ENCODE results near the gene STPG1.

Gene STPG1

GRCh38 chr1:24406788-24407187 lies 6.8 kb downstream of the STPG1 start:
- no peak for TF ChIP-seq CTCF (IDR thresholded peaks at IDR 0.05)
- H3K9ac ChIP-seq: no peak overlapping the region
- no peaks in the 10 kb centered on the region for H3K79me2 ChIP-seq
- no peak overlapping the region for H2AFZ ChIP-seq
- no peaks in the 10 kb centered on the region for H3K36me3 ChIP-seq (ENCODE audit: control insufficient read depth, insufficient read depth, low read length)
- H3K4me2 ChIP-seq (ENCODE audit: low read length): no peak overlapping the region
- H3K4me1 ChIP-seq: no peaks in the 10 kb centered on the region
- H3K27ac ChIP-seq: no peak overlapping the region
- no peaks in the 10 kb centered on the region for H3K27me3 ChIP-seq (ENCODE audit: control insufficient read depth, insufficient read depth, low read length)
- H3K4me3 ChIP-seq (ENCODE audit: low read depth, low read length): no peak overlapping the region
- no peaks in the 10 kb centered on the region for H3K9me3 ChIP-seq (ENCODE audit: control insufficient read depth, low read length)

- Histone ChIP-seq H3K36me3 (ENCODE audit: control insufficient read depth, insufficient read depth, low read length) (no peaks in the 10 kb centered on the region), H3K9me3 (ENCODE audit: control insufficient read depth, low read length) (no peaks in the 10 kb centered on the region), H3K9ac (no peak overlapping the region), H3K4me1 (no peaks in the 10 kb centered on the region), H2AFZ (no peak overlapping the region), H3K4me2 (ENCODE audit: low read length) (no peak overlapping the region), H3K27me3 (ENCODE audit: control insufficient read depth, insufficient read depth, low read length) (no peaks in the 10 kb centered on the region), H3K4me3 (ENCODE audit: low read depth, low read length) (no peak overlapping the region), H3K79me2 (no peaks in the 10 kb centered on the region), H3K27ac (no peak overlapping the region)
- TF ChIP-seq CTCF (IDR thresholded peaks at IDR 0.05): no peak
Measured at GRCh38 chr1:24403806-24404205, 9.8 kb downstream of the STPG1 start.

GRCh38 chr1:24400065-24400464 lies 13.5 kb downstream of the STPG1 start:
- Histone ChIP-seq H3K9ac (no peak overlapping the region), H3K4me3 (ENCODE audit: low read depth, low read length) (no peak overlapping the region), H3K36me3 (ENCODE audit: control insufficient read depth, insufficient read depth, low read length) (no peaks in the 10 kb centered on the region), H3K79me2 (no peaks in the 10 kb centered on the region), H3K4me2 (ENCODE audit: low read length) (no peak overlapping the region), H3K9me3 (ENCODE audit: control insufficient read depth, low read length) (no peaks in the 10 kb centered on the region), H3K4me1 (no peaks in the 10 kb centered on the region), H3K27ac (no peak overlapping the region), H2AFZ (no peak overlapping the region), H3K27me3 (ENCODE audit: control insufficient read depth, insufficient read depth, low read length) (no peaks in the 10 kb centered on the region)
- TF ChIP-seq CTCF (IDR thresholded peaks at IDR 0.05): no peak

- no peak for TF ChIP-seq CTCF (IDR thresholded peaks at IDR 0.05)
- Histone ChIP-seq H3K9ac (no peak overlapping the region), H3K36me3 (ENCODE audit: control insufficient read depth, insufficient read depth, low read length) (no peaks in the 10 kb centered on the region), H3K4me2 (ENCODE audit: low read length) (no peak overlapping the region), H3K27ac (no peak overlapping the region), H3K4me1 (no peaks in the 10 kb centered on the region), H3K27me3 (ENCODE audit: control insufficient read depth, insufficient read depth, low read length) (no peaks in the 10 kb centered on the region), H3K4me3 (ENCODE audit: low read depth, low read length) (no peak overlapping the region), H3K9me3 (ENCODE audit: control insufficient read depth, low read length) (no peaks in the 10 kb centered on the region), H3K79me2 (no peaks in the 10 kb centered on the region), H2AFZ (no peak overlapping the region)
Measured at GRCh38 chr1:24393892-24394291, 19.7 kb downstream of the STPG1 start.

- Histone ChIP-seq H3K4me2 (ENCODE audit: low read length) (no peak overlapping the region), H2AFZ (no peak overlapping the region), H3K27ac (no peak overlapping the region), H3K79me2 (no peaks in the 10 kb centered on the region), H3K4me3 (ENCODE audit: low read depth, low read length) (no peak overlapping the region), H3K27me3 (ENCODE audit: control insufficient read depth, insufficient read depth, low read length) (no peaks in the 10 kb centered on the region), H3K9me3 (ENCODE audit: control insufficient read depth, low read length) (no peaks in the 10 kb centered on the region), H3K4me1 (no peaks in the 10 kb centered on the region), H3K36me3 (ENCODE audit: control insufficient read depth, insufficient read depth, low read length) (no peaks in the 10 kb centered on the region), H3K9ac (no peak overlapping the region)
- TF ChIP-seq CTCF (IDR thresholded peaks at IDR 0.05): no peak
Measured at GRCh38 chr1:24392982-24393650, 20.5 kb downstream of the STPG1 start.
